C4-2B (cell line): ENCODE data around the gene DNAH8.

Experiments
- H3K27ac ChIP-seq: fragments of 450-650 bp; 2 replicates; pipeline ENCODE4 v1.5.1; 2017
- ZFX ChIP-seq: fragments of 450-650 bp; IDR thresholded peaks from 2 replicates; pipeline ENCODE4 v1.6.1; 2017
- TF ChIP-seq, protein P1 (sequence below): fragments of 450-650 bp; conservative IDR thresholded peaks from 2 replicates; pipeline ENCODE4 v1.5.1; 2017; ENCODE audit warnings: mild to moderate bottlenecking

The DNAH8 gene

DNA sequence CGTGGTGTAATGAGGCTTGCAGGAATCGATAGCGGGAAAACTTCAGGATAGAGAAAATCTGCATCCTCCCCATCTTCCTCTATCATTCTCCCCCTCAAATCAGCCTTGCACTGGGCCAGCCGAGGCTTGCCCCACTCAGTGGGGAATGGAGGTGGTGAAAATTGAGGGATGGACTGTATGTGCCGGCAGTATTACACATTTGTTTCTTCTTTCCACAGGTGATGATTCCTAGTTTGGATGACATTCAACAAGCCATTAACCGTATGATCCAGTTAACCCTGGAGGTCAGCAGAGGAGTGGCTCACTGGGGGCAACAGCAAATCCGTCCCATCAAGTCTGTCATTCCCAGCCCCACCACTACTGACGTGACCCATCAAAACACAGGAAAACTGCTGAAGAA is 100.1 kb downstream of the DNAH8 start:
- H3K27ac ChIP-seq, result peak overlapping the region; percentile 99
- TF ChIP-seq ZFX, result no peak
- TF ChIP-seq, protein P1, sequence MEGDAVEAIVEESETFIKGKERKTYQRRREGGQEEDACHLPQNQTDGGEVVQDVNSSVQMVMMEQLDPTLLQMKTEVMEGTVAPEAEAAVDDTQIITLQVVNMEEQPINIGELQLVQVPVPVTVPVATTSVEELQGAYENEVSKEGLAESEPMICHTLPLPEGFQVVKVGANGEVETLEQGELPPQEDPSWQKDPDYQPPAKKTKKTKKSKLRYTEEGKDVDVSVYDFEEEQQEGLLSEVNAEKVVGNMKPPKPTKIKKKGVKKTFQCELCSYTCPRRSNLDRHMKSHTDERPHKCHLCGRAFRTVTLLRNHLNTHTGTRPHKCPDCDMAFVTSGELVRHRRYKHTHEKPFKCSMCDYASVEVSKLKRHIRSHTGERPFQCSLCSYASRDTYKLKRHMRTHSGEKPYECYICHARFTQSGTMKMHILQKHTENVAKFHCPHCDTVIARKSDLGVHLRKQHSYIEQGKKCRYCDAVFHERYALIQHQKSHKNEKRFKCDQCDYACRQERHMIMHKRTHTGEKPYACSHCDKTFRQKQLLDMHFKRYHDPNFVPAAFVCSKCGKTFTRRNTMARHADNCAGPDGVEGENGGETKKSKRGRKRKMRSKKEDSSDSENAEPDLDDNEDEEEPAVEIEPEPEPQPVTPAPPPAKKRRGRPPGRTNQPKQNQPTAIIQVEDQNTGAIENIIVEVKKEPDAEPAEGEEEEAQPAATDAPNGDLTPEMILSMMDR, result no peak

DNA sequence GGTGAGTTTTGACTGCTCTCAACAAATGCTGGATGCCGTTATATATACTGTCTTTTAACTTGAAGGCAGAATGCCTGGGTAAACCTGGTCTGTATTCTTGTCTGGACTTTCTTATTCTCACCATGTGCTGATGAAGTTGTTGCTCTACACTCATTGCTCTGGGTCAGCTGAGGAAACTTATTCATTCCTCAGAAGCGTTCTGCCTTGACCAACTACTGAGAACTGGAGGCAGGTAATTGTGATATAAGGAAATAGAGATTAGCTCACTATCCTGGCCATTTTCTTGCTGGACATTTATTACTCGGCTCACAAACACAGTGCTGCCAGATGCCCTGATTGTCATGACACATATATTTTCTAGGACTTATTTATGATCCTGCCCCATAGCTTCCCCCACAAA is 103.6 kb downstream of the DNAH8 start:
- no peak for TF ChIP-seq ZFX
- TF ChIP-seq, protein P1, result no peak
- H3K27ac ChIP-seq, result no peak overlapping the region

DNA sequence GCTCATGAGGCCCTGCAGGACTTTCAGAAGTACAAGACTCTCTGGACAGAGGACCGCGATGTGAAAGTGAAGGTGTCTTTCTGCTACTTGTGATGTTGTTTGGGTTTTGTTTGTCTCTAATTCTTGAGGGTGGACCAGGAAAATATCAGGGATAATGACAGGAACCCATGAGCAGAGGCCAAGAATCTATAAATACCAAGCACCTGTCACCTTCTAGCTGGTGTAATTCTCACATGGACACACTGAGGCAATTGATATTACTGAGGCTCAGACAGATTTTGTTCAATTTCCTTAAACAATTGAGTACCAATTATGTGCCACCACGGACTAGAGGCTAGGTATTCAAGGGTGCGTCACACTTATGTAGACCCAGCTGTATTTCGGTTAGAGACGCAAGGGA is 107.9 kb downstream of the DNAH8 start:
- H3K27ac ChIP-seq, result no peak overlapping the region
- no peak for TF ChIP-seq ZFX
- TF ChIP-seq, protein P1, result no peak

DNA sequence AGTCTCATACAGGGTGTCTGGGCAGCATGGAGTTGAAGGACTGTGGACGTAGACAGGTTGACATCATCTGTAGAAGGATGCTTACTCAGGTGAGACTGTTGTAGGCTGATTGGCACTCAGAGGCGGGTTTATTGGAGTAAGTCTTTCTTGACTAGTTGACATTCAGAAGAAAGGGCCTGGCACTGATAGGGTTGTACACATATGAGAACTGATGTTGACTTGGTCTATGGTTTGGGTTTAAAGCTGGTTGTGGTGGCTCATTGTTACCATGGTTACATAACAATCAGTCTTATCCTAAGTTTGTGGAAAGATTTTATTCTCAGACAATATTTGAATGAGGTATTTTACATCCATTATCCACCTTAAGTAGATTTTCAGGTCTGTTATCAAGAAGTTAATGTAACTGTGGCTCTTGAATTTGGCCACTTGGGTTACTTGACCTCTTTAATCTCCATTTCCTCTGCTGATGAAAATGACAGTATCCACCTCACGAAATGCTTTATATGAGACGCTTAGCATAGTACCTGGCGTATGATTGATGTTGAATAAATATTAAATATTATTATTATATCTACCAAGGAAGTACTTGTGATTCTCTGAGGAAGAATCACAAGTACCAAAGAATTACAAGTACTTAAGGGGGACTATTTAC is 109.3 kb downstream of the DNAH8 start:
- no peak overlapping the region for H3K27ac ChIP-seq
- TF ChIP-seq ZFX, result no peak
- TF ChIP-seq, protein P1, result no peak

DNA sequence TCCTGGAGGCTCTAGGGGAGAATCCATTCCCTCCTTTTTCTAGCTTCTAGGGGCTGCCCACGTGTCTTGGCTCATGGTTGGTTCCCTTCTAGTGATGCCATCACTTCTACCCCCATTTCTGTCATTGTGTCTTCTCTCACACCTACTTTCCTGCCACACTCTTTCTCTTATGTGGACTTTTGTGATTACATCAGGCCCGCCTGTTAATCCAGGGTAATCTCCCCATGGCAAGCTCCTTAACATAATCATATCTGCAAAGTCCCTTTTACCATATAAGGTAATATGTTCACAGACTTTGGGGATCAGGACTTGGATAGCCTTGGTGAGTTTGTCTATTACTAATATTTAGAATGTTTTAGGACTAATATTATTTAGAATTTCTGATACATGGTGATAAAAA is 111.9 kb downstream of the DNAH8 start:
- no peak overlapping the region for H3K27ac ChIP-seq
- TF ChIP-seq ZFX, result no peak
- TF ChIP-seq, protein P1, result no peak

DNA sequence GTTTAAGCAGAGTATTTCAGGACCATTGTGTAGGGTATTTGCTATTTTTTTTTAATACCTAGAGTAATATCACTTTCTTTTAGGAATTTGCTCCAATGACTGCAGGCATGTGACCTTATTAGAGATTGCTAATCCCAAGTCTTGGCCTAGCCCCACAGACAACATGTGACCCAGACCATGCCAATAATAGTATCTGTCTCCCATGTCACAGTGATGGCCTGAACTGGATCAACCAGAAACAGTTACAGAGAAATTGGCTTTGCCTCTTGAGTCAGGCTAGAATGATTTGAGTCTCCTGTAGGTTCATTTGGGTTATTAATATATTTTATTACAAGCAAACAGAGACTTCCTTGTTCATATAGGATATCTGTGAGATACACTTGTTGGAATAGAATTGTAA is 116.8 kb downstream of the DNAH8 start:
- H3K27ac ChIP-seq, result no peak overlapping the region
- TF ChIP-seq, protein P1, result no peak
- TF ChIP-seq ZFX, result no peak

DNA sequence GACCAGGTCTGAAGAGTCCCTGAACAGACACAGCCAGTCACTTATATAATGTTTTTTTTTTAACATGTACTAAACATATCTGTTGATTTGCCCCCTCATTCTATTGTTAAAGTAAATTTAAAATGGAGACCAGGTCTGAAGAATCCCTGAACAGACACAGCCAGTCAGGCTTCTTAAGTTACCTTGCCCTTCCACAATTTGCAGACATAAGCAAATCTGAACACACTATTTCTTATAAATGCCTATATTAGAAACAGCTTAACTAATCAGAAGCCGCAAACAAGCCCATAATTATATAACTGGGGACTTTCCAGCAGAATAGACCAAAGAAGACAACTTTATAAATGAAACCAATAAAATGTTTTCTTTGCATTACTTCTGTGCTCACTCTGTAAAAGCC is 118.2 kb downstream of the DNAH8 start:
- no peak overlapping the region for H3K27ac ChIP-seq
- TF ChIP-seq, protein P1, result no peak
- no peak for TF ChIP-seq ZFX
